ENCODE data around the gene SCN4B. TPM values are rescaled to one million over a fixed set of nuclear protein-coding genes. Genes with fewer than 3 reads are reported as not detected.

The SCN4B gene
- total RNA-seq: 10 to 100 TPM in 1 of 2 donors, 1 to 10 TPM in 1; 2.2 to 11.8 TPM
- polyA plus RNA-seq: under 1 TPM; 0.05 to 0.25 TPM
- long read RNA-seq, donor 1, partial matches to known transcripts: 1 of 11 reads
- long read RNA-seq, donor 1, other reads (novel, unspliced or antisense): 10 of 11 reads
- long read RNA-seq, donor 2, full-length matches to known transcripts: 2 of 15 reads
- long read RNA-seq, donor 2, partial matches to known transcripts: 0 of 15 reads
- long read RNA-seq, donor 2, other reads (novel, unspliced or antisense): 13 of 15 reads

GRCh38 chr11:118152552-118153471 is at the start of gene SCN4B:
Gene SCN4B, minus strand, starts transcription at chr11:118152823. Its CDS starts 150 bp downstream, at chr11:118152673.
- H3K4me1 ChIP-seq (ENCODE audit: control insufficient read depth in 1 of 2, insufficient read depth in 2 of 2, low read length in 2 of 2): no peaks in the 10 kb centered on the region
- DNase-seq (peak; percentile 72 to 85), ATAC-seq (ENCODE audit: low FRiP score) (peak; percentile 57)
- H3K36me3 ChIP-seq (ENCODE audit: control insufficient read depth in 1 of 2, insufficient read depth in 2 of 2, low read length in 1 of 2): no peaks in the 10 kb centered on the region
- no peak within 1 kb of the TSS for H3K27ac ChIP-seq (ENCODE audit: low read depth in 1 of 2, low read length in 2 of 2)
- intact Hi-C loops (cut with DNase I): no loop called here
- peaks cover 0 to 2% of the 10 kb centered on the region in 2 donors for H3K27me3 ChIP-seq (ENCODE audit: control insufficient read depth in 1 of 2, insufficient read depth in 2 of 2, low read length in 1 of 2)
- 0 to 1% methylated on average over 60 to 88 of the region's 88 CpGs for WGBS, 2 donors
- peak within 1 kb of the TSS; percentile 40 to 42 for H3K4me3 ChIP-seq (ENCODE audit: low read length in 2 of 2)
- no peaks in the 10 kb centered on the region for H3K9me3 ChIP-seq (ENCODE audit: control insufficient read depth, low read length)

GRCh38 chr11:118201966-118202365 is 49.3 kb upstream of the SCN4B start:
- Histone ChIP-seq H3K4me3 (ENCODE audit: low read length in 2 of 2) (no peak overlapping the region), H3K27ac (ENCODE audit: low read depth in 1 of 2, low read length in 2 of 2) (no peak overlapping the region), H3K9me3 (ENCODE audit: control insufficient read depth, low read length) (no peaks in the 10 kb centered on the region), H3K36me3 (ENCODE audit: control insufficient read depth in 1 of 2, insufficient read depth in 2 of 2, low read length in 1 of 2) (no peaks in the 10 kb centered on the region), H3K27me3 (ENCODE audit: control insufficient read depth in 1 of 2, insufficient read depth in 2 of 2, low read length in 1 of 2) (peaks cover 0 to 2% of the 10 kb centered on the region in 2 donors), H3K4me1 (ENCODE audit: control insufficient read depth in 1 of 2, insufficient read depth in 2 of 2, low read length in 2 of 2) (no peaks in the 10 kb centered on the region)
- DNase-seq (no peak), ATAC-seq (ENCODE audit: low FRiP score) (no peak)
- intact Hi-C loops (cut with DNase I): no loop called here
- WGBS, 2 donors: 85% methylated on average over 2 of the region's 2 CpGs

GRCh38 chr11:118200901-118201680 is 48.5 kb upstream of the SCN4B start:
- intact Hi-C loops (cut with DNase I): no loop called here
- Histone ChIP-seq H3K36me3 (ENCODE audit: control insufficient read depth in 1 of 2, insufficient read depth in 2 of 2, low read length in 1 of 2) (no peaks in the 10 kb centered on the region), H3K27ac (ENCODE audit: low read depth in 1 of 2, low read length in 2 of 2) (no peak overlapping the region), H3K9me3 (ENCODE audit: control insufficient read depth, low read length) (no peaks in the 10 kb centered on the region), H3K27me3 (ENCODE audit: control insufficient read depth in 1 of 2, insufficient read depth in 2 of 2, low read length in 1 of 2) (peaks cover 0 to 2% of the 10 kb centered on the region in 2 donors), H3K4me3 (ENCODE audit: low read length in 2 of 2) (no peak overlapping the region), H3K4me1 (ENCODE audit: control insufficient read depth in 1 of 2, insufficient read depth in 2 of 2, low read length in 2 of 2) (no peaks in the 10 kb centered on the region)
- no peak for DNase-seq
- WGBS, 2 donors: 87 to 90% methylated on average over 9 of the region's 9 CpGs
- ATAC-seq (ENCODE audit: low FRiP score): no peak

- WGBS, 2 donors: 89 to 93% methylated on average over 5 of the region's 5 CpGs
- Histone ChIP-seq H3K27me3 (ENCODE audit: control insufficient read depth in 1 of 2, insufficient read depth in 2 of 2, low read length in 1 of 2) (peaks cover 0 to 2% of the 10 kb centered on the region in 2 donors), H3K9me3 (ENCODE audit: control insufficient read depth, low read length) (no peaks in the 10 kb centered on the region), H3K27ac (ENCODE audit: low read depth in 1 of 2, low read length in 2 of 2) (no peak overlapping the region), H3K36me3 (ENCODE audit: control insufficient read depth in 1 of 2, insufficient read depth in 2 of 2, low read length in 1 of 2) (no peaks in the 10 kb centered on the region), H3K4me1 (ENCODE audit: control insufficient read depth in 1 of 2, insufficient read depth in 2 of 2, low read length in 2 of 2) (no peaks in the 10 kb centered on the region), H3K4me3 (ENCODE audit: low read length in 2 of 2) (no peak overlapping the region)
- intact Hi-C loops (cut with DNase I): no loop called here
- ATAC-seq (ENCODE audit: low FRiP score) (no peak), DNase-seq (no peak)
These were observed 47.9 kb upstream of the SCN4B start for GRCh38 chr11:118200497-118200896.

- H3K27me3 ChIP-seq (ENCODE audit: control insufficient read depth in 1 of 2, insufficient read depth in 2 of 2, low read length in 1 of 2): no peaks in the 10 kb centered on the region
- peaks cover 3 to 4% of the 10 kb centered on the region in 2 donors for H3K4me1 ChIP-seq (ENCODE audit: control insufficient read depth in 1 of 2, insufficient read depth in 2 of 2, low read length in 2 of 2)
- 63 to 64% methylated on average over 6 of the region's 6 CpGs for WGBS, 2 donors
- H3K27ac ChIP-seq (ENCODE audit: low read depth in 1 of 2, low read length in 2 of 2): no peak overlapping the region
- DNase-seq: no peak
- intact Hi-C loops (cut with DNase I): loop anchor here in 1 of 2 donors (10.0 kb wide), 1 partner anchor 156 kb away; the partner anchor contains the start of gene UBE4A
- no peak overlapping the region for H3K4me3 ChIP-seq (ENCODE audit: low read length in 2 of 2)
- H3K9me3 ChIP-seq (ENCODE audit: control insufficient read depth, low read length): no peaks in the 10 kb centered on the region
- no peaks in the 10 kb centered on the region for H3K36me3 ChIP-seq (ENCODE audit: control insufficient read depth in 1 of 2, insufficient read depth in 2 of 2, low read length in 1 of 2)
- ATAC-seq (ENCODE audit: low FRiP score): no peak
These were observed 46.5 kb upstream of the SCN4B start for GRCh38 chr11:118199135-118199534.

- WGBS, 2 donors: 4 to 6% methylated on average over 9 of the region's 9 CpGs
- no peaks in the 10 kb centered on the region for H3K36me3 ChIP-seq (ENCODE audit: control insufficient read depth in 1 of 2, insufficient read depth in 2 of 2, low read length in 1 of 2)
- peaks cover 3 to 4% of the 10 kb centered on the region in 2 donors for H3K4me1 ChIP-seq (ENCODE audit: control insufficient read depth in 1 of 2, insufficient read depth in 2 of 2, low read length in 2 of 2)
- intact Hi-C loops (cut with DNase I): loop anchor here in 1 of 2 donors (10.0 kb wide), 1 partner anchor 156 kb away; the partner anchor contains the start of gene UBE4A
- no peaks in the 10 kb centered on the region for H3K9me3 ChIP-seq (ENCODE audit: control insufficient read depth, low read length)
- ATAC-seq (ENCODE audit: low FRiP score) (peak; percentile 69), DNase-seq (peak; percentile 84 to 92)
- no peak overlapping the region for H3K4me3 ChIP-seq (ENCODE audit: low read length in 2 of 2)
- H3K27me3 ChIP-seq (ENCODE audit: control insufficient read depth in 1 of 2, insufficient read depth in 2 of 2, low read length in 1 of 2): no peaks in the 10 kb centered on the region
- no peak overlapping the region for H3K27ac ChIP-seq (ENCODE audit: low read depth in 1 of 2, low read length in 2 of 2)
These were observed 45.7 kb upstream of the SCN4B start for GRCh38 chr11:118198370-118198769.

GRCh38 chr11:118194835-118195627 is 42.4 kb upstream of the SCN4B start:
- peak; percentile 77 to 84 for DNase-seq
- Histone ChIP-seq H3K4me1 (ENCODE audit: control insufficient read depth in 1 of 2, insufficient read depth in 2 of 2, low read length in 2 of 2) (peaks cover 3 to 4% of the 10 kb centered on the region in 2 donors), H3K9me3 (ENCODE audit: control insufficient read depth, low read length) (no peaks in the 10 kb centered on the region), H3K27me3 (ENCODE audit: control insufficient read depth in 1 of 2, insufficient read depth in 2 of 2, low read length in 1 of 2) (no peaks in the 10 kb centered on the region), H3K27ac (ENCODE audit: low read depth in 1 of 2, low read length in 2 of 2) (no peak overlapping the region), H3K4me3 (ENCODE audit: low read length in 2 of 2) (no peak overlapping the region), H3K36me3 (ENCODE audit: control insufficient read depth in 1 of 2, insufficient read depth in 2 of 2, low read length in 1 of 2) (no peaks in the 10 kb centered on the region)
- 11 to 12% methylated on average over 10 of the region's 10 CpGs for WGBS, 2 donors
- intact Hi-C loops (cut with DNase I): loop anchor here in 1 of 2 donors (10.0 kb wide), 1 partner anchor 160 kb away; the partner anchor contains the start of gene UBE4A
- peak; percentile 94 for ATAC-seq (ENCODE audit: low FRiP score)
